Measurements from ENCODE around the gene BRPF1. TPM values are rescaled to one million over a fixed set of nuclear protein-coding genes. Genes with fewer than 3 reads are reported as not detected.

BRPF1 gene
- total RNA-seq, 1 experiment from 2014 or later = 23.6 TPM

- TF ChIP-seq ZBTB33 (IDR thresholded peaks at IDR 0.05; ENCODE audit: extremely low read depth, insufficient replicate concordance, low read length) (no peak), SIN3A (IDR thresholded peaks at IDR 0.05; ENCODE audit: low read depth) (no peak), POLR2AphosphoS5 (IDR thresholded peaks at IDR 0.05; ENCODE audit: low read depth, low read length) (no peak), EGR1 (IDR thresholded peaks at IDR 0.05; ENCODE audit: low read depth) (peak; percentile 54; the same call in 1 of the 2 replicates), JUND (IDR thresholded peaks at IDR 0.05) (peak; percentile 43), SRF (IDR thresholded peaks at IDR 0.05; ENCODE audit: low read depth) (no peak), RAD21 (IDR thresholded peaks at IDR 0.05; ENCODE audit: low read depth) (no peak), EZH2phosphoT487 (IDR thresholded peaks at IDR 0.05; ENCODE audit: borderline replicate concordance) (no peak), FOSL1 (IDR thresholded peaks at IDR 0.05; ENCODE audit: low read depth) (peak; percentile 47), MAX (IDR thresholded peaks at IDR 0.05) (peak; percentile 44; the same call in 1 of the 2 replicates), CEBPB (IDR thresholded peaks at IDR 0.05; ENCODE audit: low read depth) (peak; percentile 74), CBX3 (IDR thresholded peaks at IDR 0.05; ENCODE audit: low read depth) (0 out of 2 replicates have a peak, but pooled peaks have one; percentile 51), EZH2 (IDR thresholded peaks at IDR 0.05) (no peak)
Measured at GRCh38 chr3:9778143-9779074, 46.9 kb downstream of the BRPF1 start (continued).
